Activated CD4-positive, CD25-positive, alpha-beta regulatory T cell treated with anti-CD3 and anti-CD28 coated beads, Interleukin-2, amount 50 U/mL, for 24 hours (primary cell): ENCODE data around the gene RAB22A.
"Not testable (repeated sequence)": the region's sequence is repeated elsewhere in the genome, so short reads cannot be mapped to it uniquely, and the experiment has no call there.

Experiments
- ATAC-seq, 2 donors: fragments of 150-1000 bp; cut with Tn5 transposase; one replicate each; pipeline ENCODE4 v1.10.0; 2021; ENCODE audit warnings: mild to moderate bottlenecking in 1 of 2, moderate library complexity in 1 of 2

Gene RAB22A

GRCh38 chr20:58349570-58349969 is 40.1 kb downstream of the RAB22A start:
- no peak for ATAC-seq

- peak; percentile 38 to 71 for ATAC-seq
Observed at GRCh38 chr20:58352468-58352867, 43.0 kb downstream of the RAB22A start.

DNA sequence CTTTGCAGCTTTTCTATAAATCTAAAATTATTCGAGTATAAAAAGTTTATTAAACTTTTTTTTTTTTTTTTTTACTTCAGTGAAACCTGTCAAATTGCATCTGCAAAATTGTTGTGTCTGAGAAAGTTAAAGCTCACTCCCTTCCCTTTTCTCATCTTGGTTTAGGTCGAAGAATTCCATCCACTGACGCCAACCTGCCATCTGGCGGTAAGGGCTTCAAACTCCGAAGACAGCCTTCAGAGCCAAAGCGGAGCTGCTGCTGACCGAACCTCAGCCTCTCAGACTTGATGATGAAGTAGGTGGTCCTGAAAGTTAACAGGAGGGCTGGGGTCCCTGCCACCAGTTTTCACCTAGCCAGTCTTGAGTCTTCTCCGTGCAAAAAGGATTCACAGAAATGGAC is 49.9 kb downstream of the RAB22A start:
- ATAC-seq, result no peak

DNA sequence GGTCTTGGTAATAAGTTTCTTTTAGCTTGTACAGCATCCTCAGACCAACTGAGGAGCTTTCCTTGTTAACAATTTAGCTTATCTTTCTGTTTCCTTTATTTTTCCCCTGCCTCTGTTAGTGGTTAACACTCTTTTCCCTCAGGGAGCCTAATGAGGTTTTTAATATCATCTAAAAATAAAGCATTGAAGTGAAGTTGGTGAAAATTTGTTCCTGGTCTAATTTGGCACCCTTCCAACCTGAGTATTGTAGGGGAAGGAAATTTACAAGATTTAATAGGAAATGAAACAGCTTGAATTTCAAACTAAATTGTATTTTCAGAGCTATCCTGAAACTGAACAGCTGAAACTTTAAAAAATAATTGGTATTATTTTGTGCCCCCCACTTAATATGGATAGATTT is 51.4 kb downstream of the RAB22A start:
- no peak for ATAC-seq

DNA sequence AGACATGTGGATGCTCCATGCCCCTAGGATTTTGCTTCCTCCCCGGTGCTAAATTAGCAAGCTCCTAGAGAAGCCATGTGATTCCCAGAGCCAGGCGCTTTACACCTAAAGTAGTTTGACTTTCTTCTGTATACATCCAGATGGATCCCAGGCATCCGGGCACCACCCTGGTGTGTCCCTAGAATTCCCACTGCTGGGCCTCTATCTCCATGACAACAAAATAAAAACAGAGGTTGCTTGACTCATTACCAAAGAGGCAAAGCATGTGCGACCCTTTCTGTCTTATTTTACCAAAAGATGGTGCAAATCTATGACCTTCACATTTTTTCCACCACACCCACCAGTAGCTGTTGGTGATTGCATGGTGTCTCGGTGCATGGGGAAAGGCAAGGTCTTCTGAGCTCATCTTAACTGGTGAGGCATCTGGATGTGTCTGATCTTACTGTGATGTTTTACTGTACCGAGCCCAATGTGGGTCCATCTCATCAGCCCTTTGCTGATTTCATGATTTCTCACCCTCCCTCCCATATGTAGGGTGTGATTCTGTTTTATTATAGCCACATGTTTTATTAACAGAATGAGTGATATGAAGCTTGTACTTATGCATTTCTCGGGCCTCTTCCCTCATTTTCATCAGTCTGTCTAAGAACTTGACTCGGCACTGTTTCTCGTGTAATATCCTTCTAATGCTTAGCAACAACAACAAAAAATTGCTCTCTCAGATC is 52.1 kb downstream of the RAB22A start:
- ATAC-seq, result no peak

GRCh38 chr20:58362206-58362516 is 52.6 kb downstream of the RAB22A start:
- ATAC-seq, result no peak

GRCh38 chr20:58362970-58363369 is 53.5 kb downstream of the RAB22A start:
- ATAC-seq, result no peak

DNA sequence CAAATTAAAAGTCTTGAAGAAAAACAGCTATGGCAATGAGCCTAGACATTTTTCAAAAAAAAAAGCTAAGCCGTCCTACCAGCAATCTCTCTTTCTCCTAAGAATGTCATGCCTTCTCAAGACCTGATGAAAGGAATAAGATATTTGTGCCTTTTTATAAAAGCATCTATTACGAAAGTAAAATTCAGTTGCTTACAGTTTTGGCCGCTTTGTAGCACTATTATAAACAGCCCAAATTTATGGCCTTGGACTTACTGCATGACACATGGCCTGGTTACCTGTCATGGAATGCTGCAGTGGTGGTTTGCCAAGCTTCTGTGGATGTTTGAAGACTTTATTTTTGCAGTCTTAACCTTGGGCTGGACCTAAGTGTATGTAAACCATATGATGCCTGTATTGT is 57.4 kb downstream of the RAB22A start:
- ATAC-seq, result no peak

- ATAC-seq, result no peak
Observed at GRCh38 chr20:58372806-58373205, 63.3 kb downstream of the RAB22A start.

DNA sequence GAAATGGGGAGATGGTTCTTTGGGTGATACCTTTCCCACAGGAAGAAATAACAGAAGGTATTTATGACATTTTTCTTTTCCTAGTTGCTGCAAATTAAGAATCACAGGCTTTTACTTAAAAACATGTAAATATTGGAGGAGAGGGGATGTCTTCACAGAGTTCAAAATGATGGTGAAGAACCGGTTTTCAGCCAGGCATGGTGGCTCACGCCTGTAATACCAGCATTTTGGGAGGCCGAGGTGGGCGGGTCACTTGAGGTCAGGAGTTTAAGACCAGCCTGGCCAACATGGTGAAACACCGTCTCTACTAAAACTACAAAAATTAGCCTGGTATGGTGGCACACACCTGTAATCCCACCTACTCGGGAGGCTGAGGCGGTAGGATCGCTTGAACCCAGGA is 63.8 kb downstream of the RAB22A start:
- not testable (repeated sequence) for ATAC-seq

DNA sequence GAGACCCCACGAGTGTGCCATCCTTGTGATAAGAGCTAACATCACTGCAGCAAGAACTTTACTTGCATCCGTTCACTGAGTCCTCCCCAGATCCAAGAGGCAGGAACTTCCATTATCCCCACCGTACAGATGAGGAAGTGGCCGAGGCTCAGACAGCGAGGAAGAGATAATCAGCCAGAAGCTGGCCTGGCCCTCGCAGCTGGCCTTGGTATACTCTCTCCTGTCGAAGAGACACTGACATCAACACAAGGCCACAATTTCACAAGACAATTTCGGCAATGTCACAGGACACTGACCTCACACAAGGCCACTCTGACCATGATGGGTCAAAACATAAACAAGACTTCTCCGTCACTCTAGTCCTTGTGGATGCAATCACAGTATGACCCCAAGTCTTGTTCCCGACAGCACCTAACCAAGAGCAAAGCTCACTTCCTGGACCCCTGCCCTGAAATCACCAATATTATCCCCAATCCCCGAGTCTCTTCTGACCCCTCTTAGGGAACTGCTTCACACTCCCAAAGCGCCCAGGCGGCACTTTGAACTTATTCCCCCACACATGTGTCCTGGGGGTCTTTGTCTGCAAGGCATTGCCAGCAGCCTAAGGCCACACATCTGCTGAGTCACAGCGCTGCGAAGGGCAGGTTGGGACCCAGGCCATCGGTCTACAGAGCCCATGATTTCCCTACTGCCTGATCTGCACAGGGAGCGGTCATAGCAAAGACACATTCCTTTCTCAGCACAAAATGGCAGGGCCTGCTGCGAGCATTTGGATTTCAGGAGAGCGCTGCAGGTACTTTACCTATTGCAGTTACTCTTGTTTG is 64.7 kb downstream of the RAB22A start:
- no peak for ATAC-seq

DNA sequence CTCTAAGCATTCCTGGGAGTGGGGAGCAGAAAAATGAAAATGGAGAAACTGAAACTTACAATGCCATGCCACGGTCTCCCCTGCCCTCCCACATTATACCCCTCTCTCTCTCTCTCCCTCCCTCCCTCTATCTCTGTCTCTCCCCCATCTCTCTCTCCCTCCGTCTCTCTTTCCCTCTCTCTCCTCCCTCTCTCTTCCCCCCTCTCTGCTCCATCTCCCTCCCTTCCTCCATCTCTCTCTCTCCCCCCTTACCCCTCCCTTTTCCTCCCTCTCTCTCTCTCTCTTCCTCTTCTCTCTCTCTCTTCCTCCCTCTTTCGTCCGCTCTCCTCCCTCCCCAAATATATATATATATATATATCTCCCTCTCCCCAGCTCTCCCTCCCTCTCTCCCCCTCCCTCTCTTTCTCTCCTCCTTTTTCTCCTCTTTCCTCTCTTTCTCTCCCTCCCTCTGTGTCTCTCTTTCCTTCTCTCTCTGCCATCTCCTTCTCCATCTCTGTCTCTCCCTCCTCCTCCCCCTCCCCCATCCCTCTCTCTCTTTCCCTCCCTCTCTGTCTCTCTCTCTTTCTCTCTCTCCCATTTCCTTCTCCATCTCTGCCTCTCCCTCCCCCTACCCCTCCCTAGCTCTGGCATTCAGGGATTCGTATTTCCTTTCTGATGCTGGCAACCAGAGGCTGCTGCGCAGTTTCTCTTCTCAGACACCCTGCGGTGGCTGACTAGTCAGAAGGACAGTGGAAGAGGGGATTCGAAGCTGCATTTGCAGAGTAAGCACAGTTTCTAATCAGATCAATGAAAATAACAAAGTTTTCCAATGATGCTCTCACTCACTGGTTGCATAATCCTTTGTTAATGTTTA is 65.6 kb downstream of the RAB22A start:
- no peak for ATAC-seq

- ATAC-seq, result no peak
Observed at GRCh38 chr20:58375759-58376352, 66.3 kb downstream of the RAB22A start.

DNA sequence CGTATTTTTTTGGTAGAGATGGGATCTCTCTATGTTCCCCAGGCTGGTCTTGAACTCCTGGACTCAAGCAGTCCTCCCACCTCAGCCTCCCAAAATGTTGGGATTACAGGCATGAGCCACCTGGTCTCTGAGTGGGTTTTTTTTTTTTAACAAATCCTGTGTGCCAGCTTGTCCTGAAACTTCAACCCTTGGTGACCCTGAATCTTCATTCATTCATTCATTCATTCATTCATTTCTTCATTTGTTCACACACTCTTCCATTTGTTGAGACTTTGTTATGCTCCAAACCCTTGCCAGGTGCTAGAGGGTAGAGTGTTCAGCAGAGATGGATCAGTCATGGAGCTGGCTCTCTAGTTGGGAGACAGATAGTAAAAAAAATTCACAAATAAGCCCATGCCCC is 67.5 kb downstream of the RAB22A start:
- no peak for ATAC-seq

- ATAC-seq, result no peak
Observed at GRCh38 chr20:58377766-58378401, 68.4 kb downstream of the RAB22A start.

- ATAC-seq, result no peak
Observed at GRCh38 chr20:58378704-58379103, 69.2 kb downstream of the RAB22A start.

GRCh38 chr20:58381627-58382026 is 72.1 kb downstream of the RAB22A start:
- ATAC-seq, result no peak

GRCh38 chr20:58382096-58382495 is 72.6 kb downstream of the RAB22A start:
- ATAC-seq, result no peak

DNA sequence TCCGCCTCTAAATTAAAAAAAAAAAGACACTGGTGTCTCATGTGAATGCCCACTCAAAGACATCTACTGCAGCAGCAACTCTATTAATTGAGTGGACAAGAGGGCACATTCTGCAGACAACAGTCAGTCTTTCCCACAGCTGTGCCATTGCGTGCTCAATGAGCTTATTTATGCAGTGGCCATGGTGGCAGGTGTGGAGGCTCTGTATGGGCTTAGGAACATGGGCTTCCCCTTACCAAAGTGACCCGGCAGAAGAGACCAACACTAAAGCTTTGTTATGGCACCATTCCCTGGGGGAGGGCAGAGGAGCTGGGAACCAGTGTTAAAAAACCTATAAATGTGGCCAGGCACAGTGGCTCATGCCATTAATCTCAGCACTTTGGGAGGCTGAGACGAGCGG is 75.3 kb downstream of the RAB22A start:
- no peak for ATAC-seq

GRCh38 chr20:58388028-58388601 is 78.6 kb downstream of the RAB22A start:
- no peak for ATAC-seq

- peak; percentile 99 for ATAC-seq
Observed at GRCh38 chr20:58388882-58389323, 79.4 kb downstream of the RAB22A start, which contains the start of gene VAPB. Gene VAPB, plus strand, starts transcription at chr20:58389229. Its CDS starts 231 bp downstream, at chr20:58389460.
